Astrocyte (in vitro differentiated cells and primary cell): Measurements from ENCODE around the gene PCDHGA8. TPM values are rescaled to one million over a fixed set of nuclear protein-coding genes. Genes with fewer than 3 reads are reported as not detected.

Source experiments
- DNase-seq: peaks from one replicate; pipeline ENCODE4 v3.0.0-alpha.2; 2010; ENCODE audit warnings: low read depth
- FAIRE-seq: peaks from 2 replicates; lab custom pipeline; 2011; peaks lifted over from hg19 to GRCh38; lab: Jason Lieb, UNC
- H2AFZ ChIP-seq: 2 replicates; pipeline ENCODE4 v1.6.0; 2012; ENCODE audit warnings: low read depth, low read length, inconsistent platforms
- H3K27ac ChIP-seq: 2 replicates; pipeline ENCODE4 v1.5.1; 2011; ENCODE audit warnings: low read depth, low read length, inconsistent platforms
- H3K27me3 ChIP-seq: 2 replicates; pipeline ENCODE4 v1.6.0; 2011; ENCODE audit warnings: low read length, inconsistent platforms; ENCODE audit not compliant: insufficient read depth
- H3K36me3 ChIP-seq: 2 replicates; pipeline ENCODE4 v1.5.1; 2011; ENCODE audit warnings: low read length, inconsistent platforms; ENCODE audit not compliant: insufficient read depth
- H3K4me1 ChIP-seq: 2 replicates; pipeline ENCODE4 v1.5.1; 2011; ENCODE audit warnings: low read length, inconsistent platforms; ENCODE audit not compliant: insufficient read depth
- H3K4me2 ChIP-seq: 2 replicates; pipeline ENCODE4 v1.6.0; 2012; ENCODE audit warnings: low read length, inconsistent platforms
- H3K4me3 ChIP-seq: 2 replicates; pipeline ENCODE4 v1.5.1; 2011; ENCODE audit warnings: low read depth, mild to moderate bottlenecking, low read length, inconsistent platforms; ENCODE audit not compliant: insufficient read depth
- H3K79me2 ChIP-seq: 2 replicates; pipeline ENCODE4 v1.6.0; 2012; ENCODE audit warnings: mild to moderate bottlenecking, low read length, inconsistent platforms; ENCODE audit not compliant: insufficient read depth
- H3K9ac ChIP-seq: 2 replicates; pipeline ENCODE4 v1.6.0; 2012; ENCODE audit warnings: mild to moderate bottlenecking, low read length, inconsistent platforms
- H3K9me3 ChIP-seq: 2 replicates; pipeline ENCODE4 v1.5.1; 2012; ENCODE audit warnings: low read depth, mild to moderate bottlenecking, low read length, inconsistent platforms; ENCODE audit not compliant: insufficient read depth
- H4K20me1 ChIP-seq: 2 replicates; pipeline ENCODE4 v1.6.0; 2012; ENCODE audit warnings: low read length, inconsistent platforms; ENCODE audit not compliant: insufficient read depth
- H3K27ac Mint-ChIP-seq: one replicate; pipeline ENCODE4 v1.8.0; 2021; ENCODE audit warnings: mild to moderate bottlenecking, mixed read lengths; ENCODE audit not compliant: unreplicated experiment
- H3K27me3 Mint-ChIP-seq: one replicate; pipeline ENCODE4 v1.8.0; 2021; ENCODE audit warnings: low read depth, mixed read lengths; ENCODE audit not compliant: unreplicated experiment
- H3K36me3 Mint-ChIP-seq: one replicate; pipeline ENCODE4 v1.8.0; 2021; ENCODE audit warnings: low read depth, mixed read lengths; ENCODE audit not compliant: unreplicated experiment
- H3K4me1 Mint-ChIP-seq: one replicate; pipeline ENCODE4 v1.8.0; 2021; ENCODE audit warnings: low read depth, mixed read lengths; ENCODE audit not compliant: unreplicated experiment
- H3K4me3 Mint-ChIP-seq: one replicate; pipeline ENCODE4 v1.8.0; 2021; ENCODE audit warnings: mild to moderate bottlenecking, moderate library complexity, mixed read lengths; ENCODE audit not compliant: unreplicated experiment
- H3K9me3 Mint-ChIP-seq: one replicate; pipeline ENCODE4 v1.8.0; 2021; ENCODE audit warnings: mild to moderate bottlenecking, mixed read lengths; ENCODE audit not compliant: unreplicated experiment
- EZH2 ChIP-seq: IDR thresholded peaks from 2 replicates; pipeline ENCODE4 v1.6.1; 2012; ENCODE audit warnings: mild to moderate bottlenecking, low read length, inconsistent platforms; ENCODE audit not compliant: insufficient read depth
- total RNA-seq: library from RNA; stranded (reverse); gene quantifications from 2 replicates; pipeline ENCODE4 v1.2.1, GENCODE V29; 2021
- TF ChIP-seq, protein P1 (sequence below): IDR thresholded peaks from 2 replicates; pipeline ENCODE4 v1.5.1; 2011; ENCODE audit warnings: low read depth, mild to moderate bottlenecking, inconsistent platforms, low read length, moderate library complexity; ENCODE audit not compliant: insufficient read depth

PCDHGA8 gene
- total RNA-seq, 1 donor from 2014 or later = 1.0 TPM

DNA sequence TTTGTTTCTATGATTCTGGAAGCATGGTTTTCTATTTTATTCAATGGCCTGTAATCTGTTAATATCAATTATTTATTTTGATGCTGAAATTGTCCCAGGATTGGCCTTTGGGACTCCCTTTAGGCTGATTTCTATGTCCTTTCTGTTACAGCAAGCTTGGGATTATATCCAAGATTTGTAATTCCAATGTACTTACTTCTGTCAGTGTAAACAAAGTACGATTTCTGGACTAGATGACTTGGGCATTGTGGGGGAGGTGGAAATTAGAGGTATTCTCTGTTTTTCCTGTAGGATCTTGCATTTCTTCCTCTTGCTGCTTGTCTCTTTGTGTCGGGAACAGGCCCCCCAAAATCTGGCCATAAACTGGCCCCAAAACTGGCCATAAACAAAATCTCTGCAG lies 41.6 kb downstream of the PCDHGA8 start:
- no peak for FAIRE-seq
- peaks cover 20% of the 10 kb centered on the region for H3K9me3 Mint-ChIP-seq
- Histone ChIP-seq H3K9me3 (peaks cover 20% of the 10 kb centered on the region), H3K36me3 (no peaks in the 10 kb centered on the region), H3K27me3 (no peaks in the 10 kb centered on the region), H3K4me3 (no peak overlapping the region), H3K27ac (no peak overlapping the region), H2AFZ (no peak overlapping the region), H4K20me1 (no peaks in the 10 kb centered on the region), H3K9ac (no peak overlapping the region), H3K4me2 (no peak overlapping the region), H3K4me1 (no peaks in the 10 kb centered on the region), H3K79me2 (peaks cover 12% of the 10 kb centered on the region)
- no peaks in the 10 kb centered on the region for H3K27me3 Mint-ChIP-seq
- no peak for TF ChIP-seq EZH2
- TF ChIP-seq, protein P1, sequence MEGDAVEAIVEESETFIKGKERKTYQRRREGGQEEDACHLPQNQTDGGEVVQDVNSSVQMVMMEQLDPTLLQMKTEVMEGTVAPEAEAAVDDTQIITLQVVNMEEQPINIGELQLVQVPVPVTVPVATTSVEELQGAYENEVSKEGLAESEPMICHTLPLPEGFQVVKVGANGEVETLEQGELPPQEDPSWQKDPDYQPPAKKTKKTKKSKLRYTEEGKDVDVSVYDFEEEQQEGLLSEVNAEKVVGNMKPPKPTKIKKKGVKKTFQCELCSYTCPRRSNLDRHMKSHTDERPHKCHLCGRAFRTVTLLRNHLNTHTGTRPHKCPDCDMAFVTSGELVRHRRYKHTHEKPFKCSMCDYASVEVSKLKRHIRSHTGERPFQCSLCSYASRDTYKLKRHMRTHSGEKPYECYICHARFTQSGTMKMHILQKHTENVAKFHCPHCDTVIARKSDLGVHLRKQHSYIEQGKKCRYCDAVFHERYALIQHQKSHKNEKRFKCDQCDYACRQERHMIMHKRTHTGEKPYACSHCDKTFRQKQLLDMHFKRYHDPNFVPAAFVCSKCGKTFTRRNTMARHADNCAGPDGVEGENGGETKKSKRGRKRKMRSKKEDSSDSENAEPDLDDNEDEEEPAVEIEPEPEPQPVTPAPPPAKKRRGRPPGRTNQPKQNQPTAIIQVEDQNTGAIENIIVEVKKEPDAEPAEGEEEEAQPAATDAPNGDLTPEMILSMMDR = no peak
- no peak for DNase-seq
- no peaks in the 10 kb centered on the region for H3K4me1 Mint-ChIP-seq
- peaks cover 33% of the 10 kb centered on the region for H3K36me3 Mint-ChIP-seq
- H3K27ac Mint-ChIP-seq = no peak overlapping the region
- no peak overlapping the region for H3K4me3 Mint-ChIP-seq

DNA sequence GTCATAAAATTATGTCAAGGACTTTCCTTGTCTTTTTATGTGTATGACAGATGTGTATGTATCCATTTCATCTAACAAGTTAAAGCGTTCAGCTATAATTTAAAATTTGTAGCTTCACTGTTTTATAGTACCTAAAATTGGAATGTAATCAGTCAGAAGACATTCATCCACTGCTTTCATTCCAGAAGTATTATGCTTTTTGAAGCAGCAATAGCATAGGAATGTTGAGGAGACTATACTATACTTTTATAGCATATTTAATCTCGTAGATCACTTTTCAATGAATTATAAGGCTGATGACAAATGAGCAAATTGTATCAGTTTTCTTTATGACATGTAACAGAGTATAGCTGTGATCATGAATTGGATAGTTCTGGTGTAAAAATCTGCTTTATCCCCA lies 44.8 kb downstream of the PCDHGA8 start:
- Histone ChIP-seq H3K27ac (no peak overlapping the region), H3K9ac (no peak overlapping the region), H3K79me2 (peaks cover 12% of the 10 kb centered on the region), H3K36me3 (no peaks in the 10 kb centered on the region), H3K9me3 (peaks cover 9% of the 10 kb centered on the region), H3K27me3 (no peaks in the 10 kb centered on the region), H2AFZ (no peak overlapping the region), H4K20me1 (peaks cover 1% of the 10 kb centered on the region), H3K4me1 (no peaks in the 10 kb centered on the region), H3K4me3 (no peak overlapping the region), H3K4me2 (peak overlapping the region; percentile 0)
- H3K36me3 Mint-ChIP-seq = peaks cover 32% of the 10 kb centered on the region
- peaks cover 5% of the 10 kb centered on the region for H3K4me1 Mint-ChIP-seq
- TF ChIP-seq, protein P1 = no peak
- TF ChIP-seq EZH2 = no peak
- peaks cover under 1% of the 10 kb centered on the region for H3K9me3 Mint-ChIP-seq
- H3K27ac Mint-ChIP-seq = no peak overlapping the region
- DNase-seq (no peak), FAIRE-seq (peak; percentile 47)
- no peak overlapping the region for H3K4me3 Mint-ChIP-seq
- H3K27me3 Mint-ChIP-seq = no peaks in the 10 kb centered on the region

DNA sequence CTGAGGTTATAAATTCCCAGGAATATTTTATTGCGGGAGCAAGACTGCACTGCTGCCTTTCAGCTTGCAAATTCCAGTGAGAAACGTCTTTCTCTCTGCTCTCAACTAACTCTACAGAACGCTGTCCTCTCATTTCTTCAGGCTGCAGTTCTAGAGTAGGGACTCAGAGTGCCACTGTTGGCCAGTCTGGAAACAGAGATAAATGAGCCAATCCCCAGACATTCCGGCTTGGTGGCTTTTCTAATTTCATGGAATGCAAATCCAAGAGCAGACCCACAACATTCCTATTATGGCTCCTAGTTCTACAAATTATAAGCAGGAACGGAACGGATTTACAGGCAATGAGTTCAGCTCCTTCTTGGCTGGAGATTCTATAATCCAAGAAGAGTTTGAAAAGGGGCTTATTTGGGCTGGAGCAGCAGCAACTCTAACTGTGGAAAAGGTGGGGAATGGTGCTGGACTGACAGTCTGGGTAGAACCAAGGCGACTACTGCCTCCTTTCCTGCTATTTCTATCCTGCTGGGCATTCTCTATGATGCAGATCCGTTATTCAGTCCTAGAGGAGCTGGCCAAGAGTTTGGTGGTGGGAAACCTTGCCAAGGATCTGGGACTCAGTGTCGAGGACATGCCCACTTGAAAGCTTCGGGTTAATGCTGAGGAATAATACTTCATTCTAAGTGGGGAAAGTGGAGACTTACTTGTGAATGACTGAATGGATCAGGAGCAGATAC lies 47.1 kb downstream of the PCDHGA8 start:
- Mint-ChIP-seq H3K27ac (no peak overlapping the region), H3K9me3 (no peaks in the 10 kb centered on the region), H3K4me1 (peaks cover 5% of the 10 kb centered on the region), H3K4me3 (no peak overlapping the region), H3K36me3 (peaks cover 21% of the 10 kb centered on the region), H3K27me3 (no peaks in the 10 kb centered on the region)
- Histone ChIP-seq H3K4me1 (no peaks in the 10 kb centered on the region), H2AFZ (no peak overlapping the region), H3K27me3 (no peaks in the 10 kb centered on the region), H3K27ac (no peak overlapping the region), H3K9me3 (peaks cover 8% of the 10 kb centered on the region), H3K9ac (no peak overlapping the region), H3K4me2 (no peak overlapping the region), H3K36me3 (no peaks in the 10 kb centered on the region), H3K79me2 (peaks cover 13% of the 10 kb centered on the region), H4K20me1 (peaks cover 4% of the 10 kb centered on the region), H3K4me3 (no peak overlapping the region)
- DNase-seq (peak; percentile 38), FAIRE-seq (no peak)
- no peak for TF ChIP-seq EZH2
- TF ChIP-seq, protein P1 = peak; percentile 11
